HG03095 (cell line): ENCODE results near the gene ITLN1.

Source experiments
- ATAC-seq: cut with Tn5 transposase; IDR thresholded peaks from one replicate; pipeline ENCODE4 v1.9.1; 2021; ENCODE audit warnings: moderate library complexity; ENCODE audit not compliant: unreplicated experiment

The ITLN1 gene

GRCh38 chr1:160858507-160858906 is 26.5 kb downstream of the ITLN1 start:
- no peak for ATAC-seq

GRCh38 chr1:160858097-160858496 is 26.9 kb downstream of the ITLN1 start:
- no peak for ATAC-seq

- peak; percentile 85 for ATAC-seq
These were observed 29.6 kb downstream of the ITLN1 start for GRCh38 chr1:160855181-160855981.

GRCh38 chr1:160853754-160854153 is 31.2 kb downstream of the ITLN1 start:
- ATAC-seq, result no peak

- ATAC-seq, result no peak
These were observed 32.0 kb downstream of the ITLN1 start for GRCh38 chr1:160853014-160853413.

GRCh38 chr1:160850993-160851392 is 34.0 kb downstream of the ITLN1 start:
- no peak for ATAC-seq

GRCh38 chr1:160850541-160850940 is 34.4 kb downstream of the ITLN1 start:
- ATAC-seq, result no peak

GRCh38 chr1:160846281-160846680 is 38.7 kb downstream of the ITLN1 start:
- ATAC-seq, result no peak

GRCh38 chr1:160844447-160845232 is 40.3 kb downstream of the ITLN1 start:
- ATAC-seq, result no peak

GRCh38 chr1:160841079-160841478 is 43.9 kb downstream of the ITLN1 start:
- no peak for ATAC-seq

- ATAC-seq, result no peak
These were observed 45.2 kb downstream of the ITLN1 start for GRCh38 chr1:160839746-160840145.

GRCh38 chr1:160838888-160839287 is 46.1 kb downstream of the ITLN1 start:
- ATAC-seq, result no peak

- ATAC-seq, result peak; percentile 67
These were observed 47.3 kb downstream of the ITLN1 start for GRCh38 chr1:160837558-160838205.

- ATAC-seq, result no peak
These were observed 47.9 kb downstream of the ITLN1 start for GRCh38 chr1:160836981-160837557.

- ATAC-seq, result no peak
These were observed 48.4 kb downstream of the ITLN1 start for GRCh38 chr1:160836561-160836960.

GRCh38 chr1:160835751-160836150 is 49.2 kb downstream of the ITLN1 start:
- no peak for ATAC-seq

GRCh38 chr1:160834945-160835565 is 49.9 kb downstream of the ITLN1 start:
- ATAC-seq, result no peak

GRCh38 chr1:160830321-160831153 is 54.4 kb downstream of the ITLN1 start:
- no peak for ATAC-seq

GRCh38 chr1:160829766-160830165 is 55.2 kb downstream of the ITLN1 start:
- no peak for ATAC-seq

- ATAC-seq, result no peak
These were observed 57.6 kb downstream of the ITLN1 start for GRCh38 chr1:160827418-160827817.
